MV-4-11 (cell line): ENCODE measurements around the gene ATP6V1B1.

Experiments used
- DNase-seq: peaks from one replicate; lab custom pipeline; 2025; lab: John Stamatoyannopoulos, UW

ATP6V1B1 gene

DNA sequence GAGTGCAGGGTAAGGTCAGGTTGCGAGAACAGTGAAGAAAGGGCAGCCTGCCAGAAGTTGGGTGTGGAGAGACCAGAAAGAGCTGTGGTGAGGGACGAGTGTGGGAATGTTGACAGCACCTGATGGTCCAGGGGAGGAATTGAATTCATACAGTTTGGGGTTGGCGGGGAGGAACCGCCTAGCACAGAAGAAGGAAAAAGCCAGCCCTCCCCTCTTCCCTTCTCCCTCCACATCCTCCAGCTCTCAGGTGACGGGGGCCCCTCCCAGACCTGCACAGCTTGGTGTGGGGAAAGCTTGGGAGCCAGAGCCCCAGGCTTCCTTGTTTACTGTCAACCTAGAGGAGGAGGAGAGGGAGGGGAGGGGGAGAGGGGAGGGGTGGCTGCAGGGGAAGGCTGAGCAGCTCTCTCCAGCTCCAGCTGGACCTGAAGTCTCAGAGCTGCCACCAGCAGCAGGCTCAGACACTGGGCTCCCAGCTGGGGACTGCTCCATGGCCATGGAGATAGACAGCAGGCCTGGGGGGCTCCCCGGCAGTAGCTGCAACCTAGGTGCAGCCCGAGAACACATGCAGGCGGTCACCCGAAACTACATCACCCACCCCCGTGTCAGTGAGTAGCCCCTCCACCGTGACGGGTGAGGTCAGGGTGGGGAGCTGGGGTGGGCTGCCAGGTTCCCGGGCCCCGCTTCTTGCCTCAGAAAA is at the start of gene ATP6V1B1:
ATP6V1B1 (plus strand) TSS at position 433 of the 697 bp plus-strand sequence; CDS start at position 488, 55 bp downstream.
- DNase-seq, result no peak

DNA sequence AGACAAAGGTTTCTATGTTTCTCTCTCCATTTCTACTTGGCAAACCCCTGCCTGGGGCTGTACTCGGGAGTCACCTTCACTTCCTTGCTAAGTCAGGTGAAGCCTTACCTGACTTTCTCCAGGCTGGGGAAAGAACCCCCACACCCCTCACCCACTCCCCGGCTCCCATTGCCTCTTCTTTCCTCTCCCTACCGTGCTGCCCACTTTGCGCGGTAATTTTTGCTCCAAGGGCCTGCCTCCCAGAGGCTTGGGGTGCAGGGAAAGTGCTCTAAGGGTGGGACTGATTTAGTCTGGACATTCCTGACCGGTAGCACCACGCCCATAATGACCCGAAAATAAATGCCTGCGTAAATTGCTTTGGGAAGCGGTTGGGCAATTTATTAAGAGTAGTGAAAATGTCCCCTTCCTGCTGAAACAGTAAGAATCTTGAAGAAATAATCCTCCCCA is 49.1 kb upstream of the ATP6V1B1 start:
- DNase-seq, result no peak

DNA sequence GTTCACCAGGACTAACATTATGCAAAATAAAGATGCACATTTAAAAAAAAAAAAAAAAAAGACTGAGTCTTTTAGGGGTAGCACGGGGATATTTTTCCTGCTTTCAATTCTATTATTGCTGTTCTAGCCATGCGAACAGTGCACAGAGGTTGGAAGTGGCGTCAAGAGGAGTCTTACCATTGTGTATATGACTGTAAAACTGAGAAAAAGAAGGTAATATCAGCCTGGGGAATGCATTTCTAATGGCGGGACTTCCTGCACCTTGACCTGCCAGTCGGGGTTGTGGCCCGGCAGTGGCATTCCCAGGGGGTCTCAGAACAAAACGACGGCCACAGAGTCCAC is 48.5 kb upstream of the ATP6V1B1 start:
- DNase-seq, result no peak

DNA sequence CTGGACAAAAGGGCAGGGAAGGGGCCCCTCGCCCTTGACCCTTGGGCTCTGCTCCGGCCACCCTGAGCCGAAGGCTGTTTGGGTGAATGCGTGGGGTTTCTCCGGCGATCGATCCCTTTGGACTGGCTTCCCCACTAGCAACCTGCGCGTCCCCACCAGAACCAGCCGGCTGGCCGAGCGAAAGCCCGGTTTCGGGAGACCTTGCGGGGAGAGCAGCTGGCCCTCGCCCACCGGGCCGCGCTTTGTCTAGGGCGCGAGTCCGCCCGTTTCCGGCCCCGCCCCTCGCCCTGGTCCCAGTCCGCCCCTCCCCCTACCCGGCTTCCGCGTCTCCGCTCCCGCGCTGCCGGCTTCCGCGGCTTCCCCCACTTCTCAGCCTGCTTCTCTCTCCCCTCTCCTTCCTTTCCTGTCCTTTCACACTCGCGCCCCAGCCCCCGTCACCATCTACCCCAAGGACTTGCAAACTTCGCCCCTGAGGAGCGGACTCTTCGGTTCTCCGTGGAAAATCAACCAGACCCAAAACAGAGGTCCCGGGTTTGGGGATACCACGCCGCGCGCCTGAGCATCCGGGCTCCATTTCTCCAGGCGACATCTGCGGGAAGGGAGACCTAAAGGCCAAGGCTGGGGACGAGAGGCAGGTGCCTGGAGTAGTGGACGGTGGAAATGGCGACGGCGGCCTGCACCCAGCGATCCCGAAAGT is 48.0 kb upstream of the ATP6V1B1 start:
- peak; percentile 26 for DNase-seq

DNA sequence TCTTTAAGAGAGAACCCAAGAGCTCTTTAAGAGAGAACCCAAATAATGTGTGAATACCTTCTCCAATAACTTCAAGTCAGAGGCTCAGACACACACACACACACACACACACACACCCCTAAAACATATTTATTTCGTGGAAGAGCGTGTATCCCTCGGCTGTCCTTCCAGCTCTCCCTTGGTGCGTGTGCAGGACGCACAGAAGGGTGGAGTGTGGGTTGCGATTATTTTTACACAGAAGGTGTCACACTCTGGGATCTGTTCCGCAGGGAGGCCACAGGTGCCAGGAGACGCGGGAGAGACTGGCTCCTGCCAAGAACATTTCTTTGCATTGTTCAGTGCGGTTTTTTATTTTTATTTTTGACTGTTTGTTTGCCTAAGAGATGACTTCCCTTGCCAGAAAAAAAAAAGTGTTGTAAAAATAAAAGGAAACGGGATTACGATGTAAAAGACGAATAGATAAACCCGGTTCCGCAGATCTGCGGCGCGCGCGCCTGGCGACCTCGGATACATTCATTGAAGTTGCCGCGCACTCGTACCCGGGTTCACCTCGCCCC is 47.3 kb upstream of the ATP6V1B1 start:
- DNase-seq, result no peak

DNA sequence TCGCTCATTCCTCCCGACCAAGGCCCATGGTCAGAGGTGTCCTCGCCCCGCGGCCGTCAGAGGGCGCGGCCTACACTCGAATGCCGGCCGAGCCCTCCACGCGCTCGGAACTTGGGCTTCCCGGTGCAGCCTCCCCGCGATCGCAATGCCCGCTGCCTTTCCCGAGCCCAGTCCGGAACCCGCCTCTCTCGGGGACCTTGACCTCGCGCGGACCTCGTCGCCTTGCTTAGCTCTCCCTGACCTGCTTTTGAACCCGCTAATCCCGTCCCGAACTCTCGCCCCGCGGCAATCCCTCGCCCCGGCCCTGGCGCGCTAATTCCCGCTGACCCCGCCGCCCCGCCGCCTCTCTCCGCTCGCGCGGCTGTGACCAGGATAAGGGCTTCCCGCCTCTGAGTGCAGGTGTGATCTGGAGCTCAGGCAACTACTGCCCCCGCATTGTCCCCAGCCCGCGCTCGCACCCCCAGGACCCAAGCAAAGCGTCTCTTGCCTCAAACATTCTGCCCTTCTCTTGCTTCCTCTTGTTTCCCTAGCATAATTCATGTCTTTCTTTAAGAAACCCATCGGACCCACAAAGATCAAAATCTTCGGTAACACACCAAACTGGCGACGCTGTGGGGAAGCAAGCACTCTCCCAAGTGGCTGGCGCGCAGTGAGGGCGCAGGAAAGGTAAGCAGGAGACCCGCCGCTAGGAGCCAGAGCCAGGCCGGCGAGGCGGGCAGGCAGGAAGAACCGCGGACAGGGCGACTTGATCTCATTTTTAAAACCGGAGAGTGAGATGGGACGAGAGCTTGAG is 46.6 kb upstream of the ATP6V1B1 start:
- DNase-seq, result no peak

DNA sequence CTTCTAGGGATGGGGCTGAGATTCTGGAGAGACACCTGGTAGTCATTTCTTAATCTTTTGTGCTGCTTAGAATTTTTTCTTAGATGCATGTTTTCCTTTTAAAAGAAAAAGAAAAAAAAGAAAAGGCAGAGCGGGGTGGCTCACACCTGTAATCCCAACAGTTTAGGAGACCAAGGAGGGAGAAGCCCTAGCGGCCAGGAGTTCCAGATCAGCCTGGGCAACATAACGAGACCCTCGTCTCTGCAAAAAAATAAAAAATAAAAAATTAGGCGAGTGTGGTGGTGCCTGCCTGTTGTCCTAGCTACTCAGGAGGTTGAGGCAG is 46.0 kb upstream of the ATP6V1B1 start:
- no peak for DNase-seq

DNA sequence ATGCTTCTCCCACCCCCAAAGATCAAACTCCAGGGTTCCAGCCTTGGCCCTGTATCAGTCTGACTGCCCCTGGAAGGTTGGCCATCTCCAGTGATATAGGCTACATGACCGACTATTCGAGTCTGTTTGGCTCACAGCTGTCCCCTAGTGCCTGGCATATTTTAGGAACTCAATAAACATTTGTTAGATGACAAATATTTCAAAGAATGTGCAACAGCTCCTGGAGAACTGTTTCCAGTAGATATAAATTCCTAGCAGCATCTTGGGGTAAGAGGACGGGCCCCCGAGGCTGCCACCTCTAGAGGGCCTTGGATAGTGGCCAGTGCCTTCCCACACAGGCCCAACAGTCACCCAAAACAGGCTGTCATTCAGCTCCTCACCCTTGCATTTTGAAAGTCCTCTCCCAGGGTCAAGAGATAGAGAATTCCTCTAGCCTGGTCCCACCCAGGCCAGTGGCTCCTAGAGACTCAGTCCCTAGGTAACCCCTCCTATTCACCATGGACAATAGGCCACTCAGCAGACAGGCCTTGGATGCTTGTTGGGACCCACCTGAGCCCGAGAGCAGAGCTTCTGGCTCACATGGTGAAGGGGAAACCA is 45.1 kb upstream of the ATP6V1B1 start:
- no peak for DNase-seq

DNA sequence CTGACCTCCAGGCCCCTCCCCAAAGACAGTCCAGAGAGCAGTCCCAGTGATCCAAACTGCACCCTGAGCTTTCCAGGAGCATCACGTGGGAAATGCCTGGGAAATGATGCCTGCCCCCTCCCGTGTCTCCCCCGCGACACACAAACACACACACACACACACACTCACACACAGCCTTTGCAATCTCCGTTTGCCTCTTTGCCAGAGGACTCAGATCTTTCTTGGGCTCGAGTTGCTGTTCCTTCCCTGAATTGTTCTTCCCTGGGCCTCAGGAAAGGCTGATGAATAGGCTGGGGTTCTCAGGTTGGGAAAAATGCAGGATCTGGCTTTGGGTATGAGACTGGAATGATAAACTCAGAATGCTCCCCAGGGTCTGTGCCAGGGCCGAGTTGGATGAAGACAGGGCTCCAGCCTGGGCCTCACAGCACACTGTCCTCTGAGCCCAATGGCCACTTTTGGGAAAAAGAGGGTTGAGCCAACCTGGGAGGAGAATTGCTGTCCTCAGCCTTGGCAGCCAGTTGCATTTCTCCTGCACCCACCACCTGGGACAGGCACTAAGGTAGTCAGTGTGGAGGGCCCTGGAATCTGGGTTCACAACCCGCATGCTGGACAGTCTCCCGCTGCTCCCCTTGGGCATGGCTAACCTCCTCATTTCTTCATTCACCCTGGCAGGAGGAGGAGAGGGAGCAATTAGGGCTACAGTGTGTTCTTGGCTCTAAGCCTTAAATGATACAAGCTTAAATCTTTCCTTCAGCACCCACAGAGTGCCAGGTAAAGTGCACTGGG is 43.9 kb upstream of the ATP6V1B1 start:
- DNase-seq, result no peak

DNA sequence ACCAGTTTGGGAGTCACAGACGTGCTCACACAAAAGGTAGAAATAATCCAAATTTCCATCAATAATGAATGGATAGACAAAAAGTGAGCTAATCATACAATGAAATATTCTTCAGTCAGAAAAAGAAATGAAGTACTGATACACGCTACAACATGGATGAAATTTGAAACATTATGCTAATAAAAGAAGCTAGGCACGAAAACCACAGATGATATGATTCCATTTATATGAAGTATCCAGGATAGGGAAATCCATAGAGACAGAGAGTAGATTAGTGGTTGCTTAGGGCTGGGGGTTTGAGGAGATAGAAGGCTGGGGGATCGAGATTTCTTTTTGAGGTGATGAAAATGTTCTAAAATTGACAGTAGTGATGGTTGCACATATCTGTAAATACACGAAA is 43.0 kb upstream of the ATP6V1B1 start:
- DNase-seq, result no peak

DNA sequence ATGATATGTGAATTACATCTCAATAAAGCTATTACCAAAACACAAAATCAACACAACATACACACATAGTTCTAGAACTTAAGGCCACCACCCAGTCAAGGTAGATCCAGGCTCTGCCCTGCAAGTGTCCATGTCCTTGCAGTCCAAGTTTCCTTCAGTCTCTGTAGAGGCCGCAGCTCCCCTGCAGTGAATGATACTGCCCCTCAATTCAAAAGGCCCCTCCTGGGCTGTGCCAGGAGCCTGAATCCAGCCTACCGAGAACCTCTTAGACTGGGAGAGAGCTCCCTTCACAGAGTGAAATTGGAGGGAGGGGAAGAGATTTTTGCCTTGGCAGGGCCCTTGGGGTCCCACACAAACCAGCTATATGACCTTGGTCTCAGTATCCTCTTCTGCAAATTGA is 42.5 kb upstream of the ATP6V1B1 start:
- no peak for DNase-seq

DNA sequence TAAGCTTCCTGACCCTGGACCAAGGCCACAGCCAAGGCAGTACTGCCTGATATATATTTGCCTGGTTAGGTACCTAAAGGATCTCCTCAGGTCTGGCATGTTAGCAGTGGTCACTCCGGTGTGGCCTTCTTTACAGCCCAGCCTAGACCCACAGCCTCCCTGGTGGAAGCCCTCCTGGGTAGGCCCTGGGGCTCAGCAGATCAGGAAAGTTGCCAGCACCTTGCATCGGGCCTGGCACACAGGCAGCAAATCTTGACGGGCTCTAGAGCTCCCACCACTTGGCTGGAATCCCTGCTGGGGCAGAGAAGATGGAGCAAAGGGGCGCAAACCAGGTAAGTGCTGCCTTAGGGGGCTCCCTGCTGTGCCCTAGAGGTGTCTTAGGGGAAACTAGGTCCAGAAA is 40.9 kb upstream of the ATP6V1B1 start:
- DNase-seq, result no peak

DNA sequence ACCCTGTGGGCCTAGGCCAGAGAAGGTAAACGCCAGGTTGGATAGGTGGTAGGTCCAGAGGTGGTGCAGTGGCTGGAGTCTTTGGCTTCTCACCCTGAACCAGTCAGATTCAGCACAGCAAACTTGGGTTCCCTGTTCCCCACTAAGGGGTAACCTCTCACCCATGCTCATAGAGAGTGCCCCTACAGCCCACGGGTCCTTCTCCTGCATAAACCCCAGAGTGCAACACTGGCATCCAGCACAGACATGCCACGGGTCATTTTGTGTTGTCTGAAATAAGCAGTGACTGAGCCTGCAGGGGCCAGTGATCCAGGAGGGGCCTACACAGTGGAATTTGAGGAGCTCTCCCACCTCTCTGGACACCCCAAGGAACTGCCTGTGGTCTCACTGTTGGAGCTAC is 40.5 kb upstream of the ATP6V1B1 start:
- no peak for DNase-seq

DNA sequence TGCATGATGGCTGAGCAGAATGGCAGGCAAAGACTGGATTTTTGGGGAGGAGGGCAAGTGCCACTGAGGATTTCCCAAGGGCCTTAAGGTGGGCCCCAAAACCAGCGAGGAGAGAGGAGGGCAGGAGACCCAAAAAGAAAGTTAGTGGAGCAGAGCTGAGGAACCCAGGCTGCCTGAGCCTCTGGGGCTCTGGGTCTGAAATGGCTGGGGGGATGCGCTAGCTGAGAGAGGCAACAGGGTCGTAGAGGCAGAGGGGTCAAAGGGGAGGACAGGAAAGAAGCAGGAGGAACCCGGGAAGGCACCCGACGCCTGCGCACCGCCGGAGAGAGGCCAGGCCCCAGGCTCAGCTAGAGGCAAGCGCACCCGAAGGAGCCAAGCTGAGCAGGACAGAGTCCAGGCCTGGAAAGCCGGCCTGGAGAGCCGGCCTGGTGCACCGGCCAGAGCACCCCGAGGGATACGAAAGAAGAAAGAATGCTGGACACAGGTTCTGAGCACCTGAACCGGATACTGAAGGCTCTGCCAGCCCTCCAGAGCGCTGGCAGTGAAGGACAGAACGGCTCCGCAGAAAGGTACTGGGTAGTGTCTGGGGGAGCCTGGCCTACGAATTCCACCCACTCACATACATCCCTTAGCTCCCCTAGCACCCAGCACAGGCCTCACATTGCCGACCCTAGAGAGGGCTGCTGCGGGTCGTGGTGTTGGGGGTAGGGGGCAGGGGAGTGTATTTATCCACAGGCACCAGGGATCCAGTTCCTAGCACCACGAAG is 39.5 kb upstream of the ATP6V1B1 start:
- no peak for DNase-seq

DNA sequence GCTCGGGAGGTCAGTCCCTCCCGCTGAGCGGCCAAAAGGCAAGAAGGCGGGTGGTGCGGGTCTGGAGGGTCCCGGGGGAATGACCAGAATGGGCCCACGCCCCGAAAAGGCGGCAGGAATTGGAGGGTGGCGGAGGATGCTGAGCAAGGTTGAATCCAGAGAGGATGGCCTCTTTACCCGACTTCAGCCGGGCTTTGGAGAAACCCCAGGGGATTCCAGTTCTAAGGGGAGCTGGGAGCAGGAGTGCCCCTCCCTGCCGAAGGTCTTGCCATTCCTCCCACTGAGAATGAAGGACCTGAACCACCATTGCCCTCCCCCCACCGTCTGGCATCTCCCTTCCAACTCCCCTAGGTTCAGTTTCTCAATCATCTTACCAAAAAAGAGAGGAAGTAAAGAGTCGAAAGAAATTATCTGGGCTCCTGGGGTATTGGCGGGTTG is 38.9 kb upstream of the ATP6V1B1 start:
- DNase-seq, result peak; percentile 17

DNA sequence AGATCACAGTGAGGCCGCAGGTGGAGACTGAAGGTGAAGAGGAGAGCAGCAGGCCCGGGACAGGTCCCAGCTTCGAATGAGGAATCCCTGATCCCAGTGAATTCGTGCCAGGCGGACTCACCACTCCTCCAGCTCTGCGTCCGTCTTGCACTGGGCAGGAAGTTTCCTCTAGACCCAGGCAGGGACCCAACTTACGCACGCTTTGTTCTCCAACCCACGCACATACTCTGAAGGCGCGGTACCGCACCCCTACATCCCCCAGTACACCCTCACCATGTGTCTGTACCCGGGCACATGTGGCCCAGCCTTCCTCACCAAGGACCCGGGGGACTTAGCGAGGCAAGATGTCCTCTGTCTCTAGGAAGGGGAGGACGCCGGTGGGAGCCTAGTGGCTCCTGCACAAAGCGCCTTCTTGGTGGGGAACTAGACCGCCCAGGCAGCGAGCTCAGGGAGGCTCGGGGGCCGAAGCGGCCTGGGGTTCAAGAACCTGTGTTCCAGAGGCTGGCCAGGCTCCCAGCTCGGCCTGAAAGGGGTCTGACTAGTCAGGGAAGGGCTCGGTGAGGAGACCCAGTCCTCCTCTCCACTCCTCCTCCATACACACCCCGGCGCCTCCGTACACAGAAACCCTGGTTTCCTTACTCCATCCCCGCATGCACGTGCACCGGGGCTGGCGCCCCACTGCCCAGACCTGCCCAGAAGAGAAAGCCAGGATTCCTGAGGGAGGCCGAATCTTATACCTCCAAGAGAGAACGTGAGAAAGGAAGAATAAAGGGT is 38.3 kb upstream of the ATP6V1B1 start:
- DNase-seq, result no peak

DNA sequence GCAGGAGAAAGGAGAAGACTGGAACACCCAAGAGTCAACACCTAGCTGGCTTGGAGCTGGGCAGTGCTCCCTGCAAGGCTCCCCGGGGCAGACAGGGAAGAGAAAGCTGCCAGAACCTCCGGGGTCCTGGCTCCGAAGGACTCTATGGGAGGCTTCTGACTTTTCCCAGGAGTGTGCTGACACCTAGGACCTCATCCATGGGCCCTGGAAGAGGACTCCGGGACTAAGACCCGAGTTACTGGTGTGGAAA is 37.8 kb upstream of the ATP6V1B1 start:
- no peak for DNase-seq

DNA sequence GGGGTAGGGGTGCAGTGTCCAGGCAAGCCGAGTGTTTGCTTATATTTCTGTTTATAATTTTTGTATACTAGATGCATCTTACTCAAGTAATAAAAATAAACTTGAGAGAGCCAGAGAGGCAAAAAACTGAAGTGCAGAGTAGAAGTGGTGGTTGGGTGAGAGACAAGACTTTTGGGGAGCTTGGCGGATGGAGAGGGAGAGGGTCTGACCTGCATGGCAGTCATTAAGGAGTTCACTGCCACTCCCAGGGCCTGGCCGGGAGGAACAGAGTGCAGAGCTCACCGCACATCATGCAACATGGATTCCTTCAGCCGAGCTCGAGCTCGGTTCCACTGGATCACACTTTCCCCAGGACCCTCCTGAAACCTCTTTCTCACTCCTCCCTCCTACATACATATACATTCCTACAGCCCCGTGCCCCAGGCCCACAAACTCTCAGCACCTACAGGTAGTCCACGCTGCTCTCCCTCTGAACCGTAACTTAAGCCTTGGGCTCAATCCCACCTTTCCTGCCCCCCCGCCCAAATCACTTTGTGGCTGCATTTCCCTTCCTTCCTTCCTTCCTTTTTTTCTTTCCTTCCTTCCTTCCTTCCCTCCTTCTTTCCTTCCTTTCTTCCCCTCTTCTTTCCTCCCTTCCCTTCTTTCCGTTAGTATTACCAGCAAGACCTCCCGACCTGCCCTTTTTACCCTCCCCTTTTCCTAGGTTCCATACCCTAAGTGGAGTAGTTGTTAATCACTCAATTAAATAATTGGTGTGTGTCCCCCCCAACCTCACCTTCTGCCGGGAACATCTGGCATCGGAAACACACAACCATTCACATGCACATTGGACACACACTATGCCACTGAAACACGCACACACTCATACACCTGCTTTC is 37.1 kb upstream of the ATP6V1B1 start:
- no peak for DNase-seq
